PFSK-1 (cell line): ENCODE results near the gene ADGRB2.

Experiments used
- FOXP2 ChIP-seq: optimal IDR thresholded peaks from 2 replicates; pipeline ENCODE3; 2011; ENCODE audit warnings: borderline replicate concordance, control low read depth, inconsistent platforms; ENCODE audit not compliant: insufficient read depth; ENCODE audit errors: extremely low read length, extremely low read depth
- POLR2AphosphoS5 ChIP-seq: IDR thresholded peaks from 2 replicates; pipeline ENCODE4 v1.6.1; 2012; ENCODE audit warnings: low read depth, mild to moderate bottlenecking, control low read depth, low read length, moderate library complexity
- TAF1 ChIP-seq: IDR thresholded peaks from 2 replicates; pipeline ENCODE4 v1.6.1; 2012; ENCODE audit warnings: low read length, control low read depth, borderline replicate concordance; ENCODE audit not compliant: insufficient read depth
- TF ChIP-seq, protein P1 (sequence below), 2 experiments: IDR thresholded peaks; 2 replicates each; pipeline versions ENCODE4 v1.6.1 to v1.8.0; 2011 to 2012; ENCODE audit warnings: low read depth in 2 of 2, low read length in 2 of 2, control low read depth in 1 of 2, inconsistent platforms in 1 of 2, mild to moderate bottlenecking in 1 of 2, moderate library complexity in 1 of 2; ENCODE audit not compliant: insufficient read depth in 1 of 2

DNA sequence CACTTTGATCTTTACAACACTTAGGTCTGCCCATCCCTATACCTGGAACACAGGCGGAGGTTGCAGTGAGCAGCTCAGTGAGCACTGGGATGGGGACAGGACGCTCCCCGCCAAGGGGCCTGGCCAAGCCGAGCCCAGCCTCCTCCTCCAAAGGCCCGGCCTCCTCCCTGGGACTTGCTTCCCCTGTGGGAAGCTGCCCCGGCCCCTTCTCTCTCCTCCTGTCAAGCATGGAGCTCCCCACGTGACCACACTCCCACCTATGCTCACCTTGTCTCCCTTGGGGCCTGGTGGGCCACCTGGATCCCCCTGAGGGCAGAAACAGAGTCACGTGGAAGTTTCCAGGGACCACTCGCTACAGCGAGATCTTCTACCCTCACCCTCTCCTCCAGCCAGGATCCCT lies 73.2 kb downstream of the ADGRB2 start:
- TF ChIP-seq, protein P1, sequence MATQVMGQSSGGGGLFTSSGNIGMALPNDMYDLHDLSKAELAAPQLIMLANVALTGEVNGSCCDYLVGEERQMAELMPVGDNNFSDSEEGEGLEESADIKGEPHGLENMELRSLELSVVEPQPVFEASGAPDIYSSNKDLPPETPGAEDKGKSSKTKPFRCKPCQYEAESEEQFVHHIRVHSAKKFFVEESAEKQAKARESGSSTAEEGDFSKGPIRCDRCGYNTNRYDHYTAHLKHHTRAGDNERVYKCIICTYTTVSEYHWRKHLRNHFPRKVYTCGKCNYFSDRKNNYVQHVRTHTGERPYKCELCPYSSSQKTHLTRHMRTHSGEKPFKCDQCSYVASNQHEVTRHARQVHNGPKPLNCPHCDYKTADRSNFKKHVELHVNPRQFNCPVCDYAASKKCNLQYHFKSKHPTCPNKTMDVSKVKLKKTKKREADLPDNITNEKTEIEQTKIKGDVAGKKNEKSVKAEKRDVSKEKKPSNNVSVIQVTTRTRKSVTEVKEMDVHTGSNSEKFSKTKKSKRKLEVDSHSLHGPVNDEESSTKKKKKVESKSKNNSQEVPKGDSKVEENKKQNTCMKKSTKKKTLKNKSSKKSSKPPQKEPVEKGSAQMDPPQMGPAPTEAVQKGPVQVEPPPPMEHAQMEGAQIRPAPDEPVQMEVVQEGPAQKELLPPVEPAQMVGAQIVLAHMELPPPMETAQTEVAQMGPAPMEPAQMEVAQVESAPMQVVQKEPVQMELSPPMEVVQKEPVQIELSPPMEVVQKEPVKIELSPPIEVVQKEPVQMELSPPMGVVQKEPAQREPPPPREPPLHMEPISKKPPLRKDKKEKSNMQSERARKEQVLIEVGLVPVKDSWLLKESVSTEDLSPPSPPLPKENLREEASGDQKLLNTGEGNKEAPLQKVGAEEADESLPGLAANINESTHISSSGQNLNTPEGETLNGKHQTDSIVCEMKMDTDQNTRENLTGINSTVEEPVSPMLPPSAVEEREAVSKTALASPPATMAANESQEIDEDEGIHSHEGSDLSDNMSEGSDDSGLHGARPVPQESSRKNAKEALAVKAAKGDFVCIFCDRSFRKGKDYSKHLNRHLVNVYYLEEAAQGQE (IDR thresholded peaks at IDR 0.05; ENCODE audit: insufficient read depth in 1 of 2, low read depth in 2 of 2, low read length in 2 of 2), result no peak
- TF ChIP-seq FOXP2 (no peak), TAF1 (no peak), POLR2AphosphoS5 (no peak)
